Mesothelial cell of epicardium (in vitro differentiated cells): Measurements from ENCODE around the gene SRPK2. TPM values are rescaled to one million over a fixed set of nuclear protein-coding genes. Genes with fewer than 3 reads are reported as not detected.

Experiments
- DNase-seq, 2 experiments: peaks; one replicate each; pipeline ENCODE4 v3.0.0; 2021; ENCODE audit warnings: low spot score in 2 of 2; ENCODE audit not compliant: unreplicated experiment in 2 of 2
- H3K27ac Mint-ChIP-seq: 2 replicates; pipeline ENCODE4 v1.8.0; 2021; ENCODE audit warnings: mixed read lengths
- H3K27me3 Mint-ChIP-seq: 2 replicates; pipeline ENCODE4 v1.8.0; 2021; ENCODE audit warnings: low read depth, mixed read lengths
- H3K36me3 Mint-ChIP-seq: 2 replicates; pipeline ENCODE4 v1.8.0; 2021; ENCODE audit warnings: mixed read lengths
- H3K4me1 Mint-ChIP-seq: 2 replicates; pipeline ENCODE4 v1.8.0; 2021; ENCODE audit warnings: mixed read lengths
- H3K4me3 Mint-ChIP-seq: 2 replicates; pipeline ENCODE4 v1.8.0; 2021; ENCODE audit warnings: mild to moderate bottlenecking, moderate library complexity, mixed read lengths
- H3K9me3 Mint-ChIP-seq: 2 replicates; pipeline ENCODE4 v1.8.0; 2021; ENCODE audit warnings: mixed read lengths
- CTCF ChIP-seq: fragments of 200-600 bp; sonication (generic); IDR thresholded peaks from one replicate; pipeline ENCODE4 v1.5.0; 2021; ENCODE audit warnings: antibody characterized with exemption; ENCODE audit not compliant: unreplicated experiment
- total RNA-seq: library from RNA; stranded (reverse); gene quantifications from 3 replicates; pipeline ENCODE4 v1.2.1, GENCODE V29; 2021

SRPK2 gene
- total RNA-seq, 1 donor from 2014 or later: 51.4 TPM

GRCh38 chr7:105402221-105403095 lies 13.7 kb upstream of the SRPK2 start:
- Mint-ChIP-seq H3K9me3 (no peaks in the 10 kb centered on the region), H3K4me1 (peaks cover 4% of the 10 kb centered on the region), H3K27me3 (no peaks in the 10 kb centered on the region), H3K27ac (no peak overlapping the region), H3K36me3 (no peaks in the 10 kb centered on the region), H3K4me3 (no peak overlapping the region)
- TF ChIP-seq CTCF: no peak
- no peak for DNase-seq

GRCh38 chr7:105399043-105399725 lies 10.5 kb upstream of the SRPK2 start:
- no peaks in the 10 kb centered on the region for H3K9me3 Mint-ChIP-seq
- no peaks in the 10 kb centered on the region for H3K36me3 Mint-ChIP-seq
- TF ChIP-seq CTCF: peak; percentile 35
- DNase-seq: no peak
- H3K4me1 Mint-ChIP-seq: peaks cover 4% of the 10 kb centered on the region
- no peaks in the 10 kb centered on the region for H3K27me3 Mint-ChIP-seq
- H3K4me3 Mint-ChIP-seq: no peak overlapping the region
- H3K27ac Mint-ChIP-seq: no peak overlapping the region

- DNase-seq: no peak
- H3K27ac Mint-ChIP-seq: no peak overlapping the region
- no peak for TF ChIP-seq CTCF
- no peaks in the 10 kb centered on the region for H3K27me3 Mint-ChIP-seq
- H3K9me3 Mint-ChIP-seq: no peaks in the 10 kb centered on the region
- H3K36me3 Mint-ChIP-seq: no peaks in the 10 kb centered on the region
- H3K4me1 Mint-ChIP-seq: peaks cover 2% of the 10 kb centered on the region
- no peak overlapping the region for H3K4me3 Mint-ChIP-seq
These were observed 7.8 kb upstream of the SRPK2 start for GRCh38 chr7:105396566-105396965.

- H3K9me3 Mint-ChIP-seq: no peaks in the 10 kb centered on the region
- no peak overlapping the region for H3K4me3 Mint-ChIP-seq
- no peaks in the 10 kb centered on the region for H3K27me3 Mint-ChIP-seq
- no peak for TF ChIP-seq CTCF
- H3K36me3 Mint-ChIP-seq: no peaks in the 10 kb centered on the region
- no peak for DNase-seq
- H3K27ac Mint-ChIP-seq: no peak overlapping the region
- H3K4me1 Mint-ChIP-seq: peaks cover 10% of the 10 kb centered on the region
These were observed 2.7 kb upstream of the SRPK2 start for GRCh38 chr7:105391429-105391828.

GRCh38 chr7:105389889-105390288 lies 1.2 kb upstream of the SRPK2 start:
- peak overlapping the region; percentile 93 for H3K4me3 Mint-ChIP-seq
- H3K36me3 Mint-ChIP-seq: peaks cover 3% of the 10 kb centered on the region
- H3K9me3 Mint-ChIP-seq: no peaks in the 10 kb centered on the region
- H3K27ac Mint-ChIP-seq: no peak overlapping the region
- no peak for TF ChIP-seq CTCF
- DNase-seq: no peak
- H3K4me1 Mint-ChIP-seq: peaks cover 10% of the 10 kb centered on the region
- H3K27me3 Mint-ChIP-seq: no peaks in the 10 kb centered on the region
